Smooth muscle cell of the pulmonary artery (primary cell): ENCODE data around the gene SHC3. TPM values are rescaled to one million over a fixed set of nuclear protein-coding genes. Genes with fewer than 3 reads are reported as not detected.

Experiments used
- total RNA-seq: library from RNA; depleted of rRNA; stranded (reverse); fragments of >200 nt; gene quantifications from 2 replicates; pipeline ENCODE4 v1.2.3, GENCODE V29; 2014

SHC3 gene, protein sequence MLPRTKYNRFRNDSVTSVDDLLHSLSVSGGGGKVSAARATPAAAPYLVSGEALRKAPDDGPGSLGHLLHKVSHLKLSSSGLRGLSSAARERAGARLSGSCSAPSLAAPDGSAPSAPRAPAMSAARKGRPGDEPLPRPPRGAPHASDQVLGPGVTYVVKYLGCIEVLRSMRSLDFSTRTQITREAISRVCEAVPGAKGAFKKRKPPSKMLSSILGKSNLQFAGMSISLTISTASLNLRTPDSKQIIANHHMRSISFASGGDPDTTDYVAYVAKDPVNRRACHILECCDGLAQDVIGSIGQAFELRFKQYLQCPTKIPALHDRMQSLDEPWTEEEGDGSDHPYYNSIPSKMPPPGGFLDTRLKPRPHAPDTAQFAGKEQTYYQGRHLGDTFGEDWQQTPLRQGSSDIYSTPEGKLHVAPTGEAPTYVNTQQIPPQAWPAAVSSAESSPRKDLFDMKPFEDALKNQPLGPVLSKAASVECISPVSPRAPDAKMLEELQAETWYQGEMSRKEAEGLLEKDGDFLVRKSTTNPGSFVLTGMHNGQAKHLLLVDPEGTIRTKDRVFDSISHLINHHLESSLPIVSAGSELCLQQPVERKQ
- total RNA-seq = 12.6 and 57.2 TPM in 2 replicates

DNA sequence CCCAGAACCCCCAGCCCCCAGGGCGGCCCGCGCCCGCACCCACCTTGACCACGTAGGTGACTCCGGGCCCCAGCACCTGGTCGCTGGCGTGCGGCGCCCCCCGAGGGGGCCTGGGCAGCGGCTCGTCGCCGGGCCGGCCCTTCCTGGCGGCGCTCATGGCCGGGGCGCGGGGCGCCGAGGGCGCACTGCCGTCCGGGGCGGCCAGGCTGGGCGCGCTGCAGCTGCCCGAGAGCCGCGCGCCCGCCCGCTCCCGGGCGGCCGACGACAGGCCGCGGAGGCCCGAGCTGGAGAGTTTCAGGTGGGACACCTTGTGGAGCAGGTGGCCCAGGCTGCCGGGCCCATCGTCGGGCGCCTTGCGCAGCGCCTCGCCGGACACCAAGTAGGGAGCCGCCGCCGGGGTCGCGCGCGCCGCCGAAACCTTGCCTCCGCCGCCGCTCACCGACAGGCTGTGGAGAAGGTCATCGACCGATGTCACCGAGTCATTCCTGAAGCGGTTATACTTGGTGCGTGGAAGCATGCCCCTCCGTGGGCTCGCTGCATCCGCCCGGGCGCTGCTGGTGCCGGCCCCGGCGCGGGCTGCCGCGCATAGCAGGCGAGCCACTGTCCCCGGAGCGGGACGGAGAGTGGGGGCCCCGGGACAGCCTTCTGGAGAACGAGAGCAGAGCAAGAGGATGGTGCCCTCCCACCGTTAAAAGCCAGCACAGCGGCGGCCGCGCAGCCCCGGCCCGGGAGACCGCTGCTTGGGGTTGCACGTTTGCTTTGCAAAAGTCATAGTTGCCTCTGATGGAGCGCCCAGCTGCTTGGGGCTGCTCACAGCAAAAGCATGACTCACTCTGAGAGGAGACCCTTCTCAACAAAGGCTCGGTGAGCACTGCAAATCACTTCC is at the start of gene SHC3:
SHC3 (minus strand) TSS at position 875 of the 886 bp plus-strand sequence; CDS start at position 517, 358 bp downstream.

GRCh38 chr9:88991066-88992034 is 187.3 kb downstream of the SHC3 start, which contains the start of gene S1PR3:
S1PR3 (plus strand) TSS chr9:88991468; CDS start chr9:89001201, 9,733 bp downstream.

Other genes with a start within 250 kb of the SHC3 start
- gene S1PR3, start 187.3 kb downstream of the SHC3 start, total RNA-seq = 9.9 and 25.4 TPM in 2 replicates
- 23.7 and 41.8 TPM in 2 replicates for gene CKS2, start 132.4 kb upstream of the SHC3 start, total RNA-seq
- gene SECISBP2, start 139.7 kb upstream of the SHC3 start, total RNA-seq = 23.2 and 27.0 TPM in 2 replicates